MM.1S (cell line): ENCODE data around the gene ERICH4.

Experiments used
- CTCF ChIP-seq: fragments of 300-600 bp; sonication (generic); IDR thresholded peaks from 2 replicates; pipeline ENCODE4 v1.5.1; 2016; ENCODE audit warnings: antibody characterized with exemption, low read length, mixed read lengths
- EZH2 ChIP-seq: fragments of 300-600 bp; sonication (generic); optimal IDR thresholded peaks from 2 replicates; pipeline ENCODE3; 2017; ENCODE audit warnings: low read depth, mild to moderate bottlenecking, antibody characterized with exemption, low read length, mixed read lengths
- EZH2phosphoT487 ChIP-seq: fragments of 300-600 bp; sonication (generic); IDR thresholded peaks from 2 replicates; pipeline ENCODE4 v1.6.1; 2018; ENCODE audit warnings: antibody characterized with exemption, low read length

DNA sequence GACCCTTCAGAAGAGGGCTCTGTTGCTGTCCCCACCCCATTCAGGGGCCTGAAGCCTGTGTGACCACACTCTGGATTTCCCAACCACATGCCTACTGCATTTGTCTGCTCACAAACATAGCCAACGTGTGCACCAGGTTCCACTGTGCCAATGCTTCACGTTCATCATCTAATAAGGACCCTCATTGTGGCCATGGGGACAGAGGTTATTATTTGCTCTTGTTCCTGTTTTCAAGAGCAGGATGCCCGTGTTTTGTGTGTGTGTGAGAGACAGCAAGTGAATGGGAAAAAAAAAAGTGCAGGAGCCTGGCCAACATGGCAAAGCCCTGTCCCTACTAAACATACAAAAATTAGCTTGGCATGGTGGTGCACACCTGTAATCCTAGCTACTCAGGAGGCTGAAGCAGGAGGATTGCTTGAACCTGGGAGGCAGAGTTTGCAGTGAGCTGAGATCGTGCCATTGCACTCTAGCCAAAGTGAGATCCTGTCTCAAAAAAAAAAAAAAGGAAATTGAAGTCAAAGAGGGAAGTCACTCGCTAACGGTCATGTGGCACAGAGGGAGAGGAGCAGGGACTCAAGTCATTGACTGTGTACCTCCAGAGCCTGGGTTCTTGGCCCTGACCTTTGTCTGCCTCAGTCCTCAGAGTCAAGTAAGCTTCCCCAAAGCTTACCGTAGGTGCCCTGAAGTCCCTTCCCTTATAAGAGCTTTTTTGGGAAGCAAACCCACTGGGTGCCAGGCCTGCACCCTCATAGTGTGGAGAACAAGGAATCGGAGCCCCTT is 22.7 kb upstream of the ERICH4 start:
- TF ChIP-seq CTCF (no peak), EZH2 (no peak), EZH2phosphoT487 (no peak)
